GOT3 (cell line): ENCODE data around the gene KCNA2.

Experiments used
- DNase-seq: peaks from one replicate; lab custom pipeline; 2025; ENCODE audit warnings: mixed read lengths; lab: John Stamatoyannopoulos, UW

The KCNA2 gene

DNA sequence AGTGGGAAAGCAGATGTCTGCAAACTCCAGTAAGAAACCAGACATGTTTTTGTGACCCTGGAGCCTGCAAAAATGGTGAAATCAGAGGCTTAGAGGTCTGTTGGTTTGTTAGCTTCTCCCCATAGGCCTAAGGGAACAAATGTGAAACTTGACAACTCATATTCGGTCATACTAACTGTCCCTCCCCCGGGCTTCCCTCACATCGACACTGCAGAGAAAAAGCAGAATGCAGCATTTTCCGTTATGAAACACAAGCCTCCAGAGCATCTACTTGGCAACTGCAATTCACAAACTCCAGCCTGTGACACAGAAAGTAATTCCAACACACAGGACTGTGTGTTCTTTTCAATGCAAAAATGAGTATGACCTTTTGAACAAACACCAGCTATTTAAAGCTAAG lies 3.7 kb downstream of the KCNA2 start:
- no peak for DNase-seq

DNA sequence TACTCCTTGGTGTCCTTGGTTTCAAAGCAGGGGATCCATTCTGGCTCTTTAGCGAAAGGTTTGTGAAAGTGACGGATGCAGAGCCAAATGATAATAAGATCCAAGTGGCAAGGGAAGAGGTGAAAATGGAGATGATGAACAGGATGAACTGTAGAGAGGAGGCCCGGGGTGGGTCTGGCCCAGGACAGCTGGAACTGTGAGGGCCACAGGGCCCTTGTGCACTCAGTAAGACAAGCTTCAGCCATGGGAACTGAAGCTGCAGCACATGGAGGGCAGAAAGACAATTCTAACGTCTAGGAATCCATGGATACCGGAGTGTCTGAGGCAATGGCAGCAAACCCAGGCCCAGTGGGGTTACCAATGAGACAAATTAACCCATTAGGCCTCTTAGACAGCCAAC lies 4.8 kb downstream of the KCNA2 start:
- no peak for DNase-seq

DNA sequence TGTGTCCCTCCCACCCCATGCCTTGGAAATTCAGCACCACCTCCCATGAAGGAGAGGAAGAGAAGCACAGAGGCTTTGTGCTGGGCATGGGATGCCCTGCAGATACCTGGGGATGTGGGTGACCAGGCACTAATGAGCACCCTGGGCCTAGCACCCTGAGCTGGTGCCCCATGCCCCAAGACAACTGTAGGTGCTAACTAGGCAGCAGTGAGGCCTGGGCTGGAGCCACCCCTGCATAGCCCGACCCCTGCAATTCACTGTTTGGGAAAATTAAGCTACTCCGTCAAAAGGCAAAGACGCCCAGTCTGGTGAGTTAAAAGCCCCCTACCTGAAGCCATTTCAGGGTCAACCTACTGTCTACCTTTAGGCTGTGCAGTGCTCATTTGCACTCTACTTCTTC lies 5.4 kb downstream of the KCNA2 start:
- DNase-seq: no peak

DNA sequence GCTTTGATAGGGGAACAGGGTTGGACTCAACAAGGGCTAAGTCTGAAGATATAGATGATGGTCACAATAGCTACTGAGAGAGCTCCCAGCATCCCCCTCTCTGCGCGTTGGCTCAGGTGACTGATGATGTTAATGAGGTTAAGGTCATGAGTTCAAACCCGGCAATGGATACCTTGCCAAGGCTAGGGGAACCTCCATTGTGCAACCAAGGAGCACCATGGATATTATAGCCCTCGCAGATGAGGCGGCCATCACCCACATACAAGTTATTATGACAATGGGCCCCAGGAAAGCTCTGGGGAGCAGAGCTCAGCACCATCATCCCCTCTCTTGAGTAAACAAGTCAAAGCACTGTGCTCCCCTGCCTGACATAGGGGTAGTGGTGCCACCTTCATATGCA lies 8.2 kb downstream of the KCNA2 start:
- DNase-seq: no peak

DNA sequence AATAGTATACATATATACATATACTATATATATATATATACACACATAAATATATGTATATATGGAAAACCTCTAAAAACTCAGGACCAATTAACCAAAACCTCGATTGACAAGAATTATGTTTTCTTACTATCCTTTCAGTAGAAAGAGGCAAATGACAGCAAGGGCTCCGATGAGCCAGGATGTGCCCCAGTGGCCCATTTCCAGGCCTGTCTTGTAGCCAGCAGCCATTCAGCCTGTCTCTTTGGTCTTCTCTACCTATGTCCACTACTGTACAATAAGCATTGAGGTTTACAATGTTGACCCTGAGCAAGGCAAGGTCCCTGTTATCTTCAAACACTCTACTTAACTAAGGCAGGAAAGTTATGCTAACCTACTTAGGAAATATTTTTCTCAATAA lies 9.8 kb downstream of the KCNA2 start:
- DNase-seq: no peak

DNA sequence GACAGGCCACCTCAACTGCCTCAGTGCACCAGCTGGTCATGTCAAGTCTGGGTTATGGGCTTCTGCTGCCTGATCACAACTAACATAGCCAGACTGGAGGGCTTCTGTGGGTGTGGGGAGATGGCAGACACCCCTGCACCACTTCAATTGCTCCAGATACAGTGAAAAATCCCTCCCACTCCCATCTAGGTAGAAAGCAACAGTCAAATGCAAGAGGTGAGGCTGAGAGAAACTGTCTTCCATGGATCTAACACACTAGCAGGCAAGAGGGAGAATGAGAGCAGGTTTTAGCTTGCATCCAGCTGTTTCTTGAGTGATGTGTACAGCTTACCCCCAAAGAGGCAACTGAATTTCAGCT lies 10.8 kb downstream of the KCNA2 start:
- DNase-seq: no peak

DNA sequence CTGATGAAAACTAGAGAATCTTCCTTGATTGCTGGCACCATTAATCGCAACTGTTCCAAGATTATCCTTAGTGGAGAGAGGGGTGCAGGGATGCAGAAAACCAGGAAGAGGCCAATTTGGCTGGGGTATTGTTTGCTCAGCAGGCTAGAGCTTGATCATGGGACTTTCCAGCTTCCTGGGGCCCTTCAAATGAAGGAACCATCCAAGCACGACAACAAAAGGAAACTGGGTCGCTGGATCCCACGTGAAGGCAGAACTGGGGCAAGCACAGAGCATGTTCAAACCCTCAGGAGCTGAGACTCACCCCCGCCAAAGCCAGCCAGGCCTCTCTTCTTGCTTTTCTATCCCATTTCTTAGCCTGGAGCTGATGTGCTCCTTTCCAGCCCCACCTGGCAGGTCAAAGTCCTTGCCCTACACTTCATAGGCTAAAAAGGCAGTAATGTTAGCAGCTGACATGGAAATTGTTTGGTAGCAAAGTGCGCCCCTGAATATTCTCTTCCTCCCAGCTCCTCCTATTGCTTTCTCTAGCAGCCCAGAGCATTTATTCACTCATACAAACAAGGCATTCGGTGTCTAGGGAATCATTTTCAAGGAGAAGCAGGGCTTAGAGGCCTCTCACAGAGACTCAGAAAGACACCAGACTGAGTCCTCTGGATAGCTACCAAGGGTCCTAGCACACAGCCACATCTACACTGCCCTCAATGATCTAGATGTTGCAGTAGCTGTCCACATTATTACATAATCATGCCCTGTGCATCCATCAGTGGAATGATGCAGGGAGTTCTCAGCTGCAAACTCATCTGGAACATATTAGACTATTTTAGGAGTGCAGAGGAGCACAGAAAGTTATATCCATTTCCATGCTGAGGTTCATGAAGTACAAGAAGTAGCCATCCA lies 11.5 kb downstream of the KCNA2 start:
- no peak for DNase-seq

DNA sequence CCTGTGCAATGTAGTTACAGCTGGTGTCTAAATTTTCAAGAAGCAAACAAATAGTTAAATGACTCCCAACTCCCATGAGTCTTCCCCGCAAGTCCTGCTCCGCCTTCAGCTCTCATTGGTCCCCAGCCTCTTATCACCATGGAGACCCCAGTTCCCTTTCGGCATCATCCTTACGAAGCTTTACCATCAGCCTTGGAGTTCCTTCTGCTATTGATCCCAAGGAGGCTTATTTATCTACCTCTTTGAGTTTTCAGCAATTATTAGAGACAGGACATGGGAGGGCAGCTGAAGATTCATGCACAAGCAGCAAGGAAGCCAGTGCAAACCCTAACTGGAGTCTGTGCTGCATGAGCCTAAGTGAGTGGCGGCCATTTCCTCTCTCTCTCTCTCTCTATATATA lies 12.3 kb downstream of the KCNA2 start:
- DNase-seq: no peak

DNA sequence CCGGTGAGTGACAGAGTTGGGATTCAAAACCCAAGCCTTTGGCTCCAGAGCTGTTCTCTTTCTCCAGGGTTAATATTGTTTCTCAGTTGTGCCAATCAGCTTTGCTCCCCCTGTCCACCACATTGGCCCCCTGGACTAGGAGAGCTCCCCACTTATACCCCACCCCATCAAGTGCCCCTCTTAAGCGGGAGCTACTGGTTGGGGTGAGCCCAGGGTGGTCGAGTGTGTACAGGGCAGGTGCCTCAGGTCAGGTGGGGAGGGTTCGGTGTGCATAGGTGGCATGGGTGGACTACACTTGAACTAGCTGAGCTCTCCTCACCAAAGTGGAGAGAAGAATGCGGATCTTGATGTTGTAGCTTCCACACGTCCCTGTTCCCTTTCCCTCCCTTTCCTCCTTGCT lies 14.2 kb downstream of the KCNA2 start:
- DNase-seq: no peak

DNA sequence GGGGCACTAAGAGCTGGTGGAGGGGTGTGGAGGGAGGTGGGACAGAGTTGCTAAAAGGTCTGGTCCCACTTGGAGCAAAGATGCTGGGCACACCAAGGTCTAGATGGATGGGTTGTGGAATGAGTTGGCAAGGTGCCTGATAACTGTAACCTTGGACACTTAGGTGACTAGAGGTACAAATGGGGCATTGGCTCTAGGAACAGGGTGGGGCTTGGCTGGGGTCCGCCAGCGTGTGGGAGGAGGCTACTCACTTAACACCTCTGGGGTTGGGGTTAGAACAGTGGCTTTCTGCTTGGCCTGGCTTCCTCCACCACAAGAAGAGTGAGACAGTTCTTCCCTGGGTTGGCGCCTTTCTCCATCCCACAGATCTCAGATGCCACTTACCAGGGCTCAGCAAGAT lies 17.2 kb downstream of the KCNA2 start:
- DNase-seq: no peak

DNA sequence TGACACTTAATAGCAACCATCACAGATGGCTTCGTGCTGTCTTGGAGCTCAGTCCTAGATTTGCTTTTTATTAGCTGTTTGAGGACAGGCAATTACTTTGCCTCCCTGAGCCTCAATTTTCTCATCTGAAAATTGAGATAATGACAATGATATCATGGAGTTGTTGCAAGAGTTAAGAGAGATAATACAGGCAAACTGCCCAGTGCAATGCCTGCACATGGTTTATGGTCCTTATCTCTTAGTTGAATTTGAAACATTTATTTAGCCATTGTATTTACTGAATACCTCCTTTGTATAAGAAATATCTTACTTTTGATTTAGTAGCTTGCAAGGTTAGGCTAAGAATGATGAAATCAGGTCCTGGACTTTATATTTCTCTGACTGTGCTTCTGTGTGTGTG lies 17.7 kb downstream of the KCNA2 start:
- DNase-seq: no peak

DNA sequence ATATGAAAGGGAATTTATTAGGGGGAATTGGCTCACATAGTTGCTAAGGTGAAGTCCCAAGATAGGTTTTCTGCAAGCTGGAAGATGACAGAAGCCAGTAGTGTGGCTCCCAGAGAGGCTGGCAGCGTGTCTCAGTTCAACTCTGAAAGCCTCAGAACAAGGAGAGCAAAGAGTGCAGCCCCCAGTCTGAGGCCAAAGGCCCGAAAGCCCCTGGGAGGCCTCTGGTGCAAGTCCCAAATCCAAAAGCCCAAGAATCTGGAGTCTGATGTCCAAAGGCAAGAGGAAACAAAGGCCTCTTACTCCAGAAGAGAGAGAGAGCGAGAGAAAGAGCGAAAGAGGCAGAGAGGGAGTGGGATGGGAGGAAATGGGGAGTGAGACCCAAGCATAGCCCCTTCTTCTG lies 18.3 kb downstream of the KCNA2 start:
- no peak for DNase-seq

DNA sequence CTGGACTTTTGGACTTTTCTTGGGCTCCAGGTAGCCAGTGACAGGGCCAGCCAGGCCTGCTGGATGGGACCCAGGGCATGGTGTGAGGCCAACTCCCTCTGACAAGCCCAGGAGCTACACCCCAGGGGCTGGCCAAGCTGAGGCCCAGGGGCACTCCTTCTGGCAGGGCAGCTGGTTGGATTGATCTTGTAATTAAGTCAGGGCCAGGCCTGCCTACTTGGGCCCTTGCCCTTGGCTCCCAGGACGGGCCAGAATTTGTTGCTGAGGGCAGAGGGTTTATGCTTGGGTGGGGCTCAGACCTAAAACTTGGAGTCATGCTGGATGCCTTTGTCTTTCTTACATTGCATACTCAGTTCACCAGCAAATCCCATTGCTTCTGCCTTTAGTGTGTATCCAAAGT lies 20.7 kb downstream of the KCNA2 start:
- DNase-seq: no peak

DNA sequence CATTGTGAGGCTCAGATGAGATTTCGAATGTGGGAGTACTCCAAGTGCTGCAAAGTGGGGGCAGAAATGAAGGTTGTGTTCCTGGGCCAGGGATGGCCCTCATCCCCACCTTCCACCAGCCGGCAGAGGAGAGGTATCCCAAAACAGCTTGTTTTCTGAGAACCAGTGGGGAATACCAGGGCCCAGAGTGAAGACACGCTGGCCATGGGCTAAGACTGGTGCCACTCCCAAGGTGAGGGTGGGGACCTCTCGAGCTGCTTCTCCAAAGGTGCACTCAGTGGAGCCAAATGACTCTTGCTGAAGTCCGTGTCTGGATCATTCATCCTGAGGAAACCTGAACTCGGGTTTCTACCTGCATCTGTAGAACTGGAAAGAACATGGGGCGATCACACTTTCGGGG lies 22.1 kb downstream of the KCNA2 start:
- no peak for DNase-seq

DNA sequence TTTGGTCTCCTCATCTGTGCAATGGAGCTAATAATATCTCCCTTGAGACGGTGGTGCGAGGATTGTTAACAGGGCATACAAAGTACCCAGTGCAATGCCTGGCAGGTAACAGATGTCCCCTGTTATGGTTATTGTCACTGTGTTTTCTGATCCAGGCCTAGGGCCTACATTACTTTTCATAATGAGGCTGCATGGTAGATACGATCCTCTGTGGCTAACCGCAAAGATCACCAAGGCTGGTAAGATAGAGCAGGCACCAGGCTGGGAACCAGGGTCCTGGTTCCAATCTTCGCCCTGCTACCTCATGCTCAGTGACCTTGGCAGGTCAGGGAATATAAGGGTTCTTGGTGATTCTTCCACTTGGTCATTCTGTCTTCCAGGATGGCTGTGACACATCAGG lies 22.7 kb downstream of the KCNA2 start:
- no peak for DNase-seq

DNA sequence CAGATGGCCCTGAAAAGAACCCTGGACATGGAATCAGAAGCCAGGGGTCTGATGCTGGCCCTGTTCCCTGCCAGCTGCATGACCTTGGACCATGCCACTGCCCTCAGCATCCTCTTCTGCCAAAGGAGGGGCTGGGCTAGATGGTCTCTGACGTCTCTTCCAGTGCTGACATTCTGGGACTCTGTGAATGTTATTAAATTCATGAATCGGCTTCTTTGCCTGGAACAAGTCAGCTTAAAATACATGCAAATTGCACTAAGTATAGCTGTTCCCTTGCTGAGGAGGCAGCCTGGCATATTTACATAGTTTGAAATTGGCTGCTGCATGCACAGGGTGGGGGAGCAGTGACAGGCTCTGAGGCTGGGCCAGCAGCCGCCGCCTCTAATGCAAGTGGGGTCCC lies 23.8 kb downstream of the KCNA2 start:
- DNase-seq: no peak

DNA sequence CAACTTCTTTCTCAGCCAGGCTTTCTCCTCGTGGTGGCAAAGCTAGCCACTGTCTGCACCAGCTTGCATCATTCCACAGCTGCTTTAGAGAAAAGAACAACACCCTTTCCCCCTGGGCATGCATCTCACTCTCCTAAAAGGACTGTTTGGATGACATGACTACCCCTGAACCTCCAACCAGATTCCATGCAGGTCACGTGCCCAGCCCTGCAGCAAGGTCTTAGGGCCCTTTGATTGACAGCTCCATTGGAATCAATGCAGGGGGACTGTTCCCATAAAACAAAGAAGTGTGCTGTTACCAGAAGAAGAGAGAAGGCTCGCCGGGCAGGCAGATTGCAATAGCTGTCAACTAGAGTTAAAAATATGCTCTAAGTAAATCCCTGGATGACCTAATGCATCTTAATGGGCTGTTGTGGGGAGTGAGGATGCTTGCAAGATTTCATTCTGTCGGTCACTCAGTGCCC lies 24.4 kb downstream of the KCNA2 start:
- DNase-seq: no peak

DNA sequence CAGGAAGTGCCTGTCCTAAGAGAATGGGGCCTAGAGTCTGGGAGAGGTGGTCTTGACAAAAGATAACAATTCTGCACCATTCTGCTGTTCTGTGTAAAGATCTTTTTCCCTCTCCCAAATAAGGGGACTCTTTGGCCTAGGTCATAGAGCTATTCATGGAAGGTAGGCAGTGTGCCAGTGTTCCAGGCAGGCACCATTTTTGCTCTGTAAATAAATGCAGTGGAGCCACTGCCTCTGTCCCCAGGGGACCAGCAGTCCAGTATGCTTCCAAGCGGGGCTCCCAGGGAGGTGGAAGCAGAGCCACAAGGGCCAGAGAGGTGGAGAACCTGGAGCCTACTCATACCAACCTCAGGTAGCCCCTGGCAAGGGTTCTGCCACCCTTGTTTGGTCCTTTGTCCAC lies 25.9 kb downstream of the KCNA2 start:
- no peak for DNase-seq

DNA sequence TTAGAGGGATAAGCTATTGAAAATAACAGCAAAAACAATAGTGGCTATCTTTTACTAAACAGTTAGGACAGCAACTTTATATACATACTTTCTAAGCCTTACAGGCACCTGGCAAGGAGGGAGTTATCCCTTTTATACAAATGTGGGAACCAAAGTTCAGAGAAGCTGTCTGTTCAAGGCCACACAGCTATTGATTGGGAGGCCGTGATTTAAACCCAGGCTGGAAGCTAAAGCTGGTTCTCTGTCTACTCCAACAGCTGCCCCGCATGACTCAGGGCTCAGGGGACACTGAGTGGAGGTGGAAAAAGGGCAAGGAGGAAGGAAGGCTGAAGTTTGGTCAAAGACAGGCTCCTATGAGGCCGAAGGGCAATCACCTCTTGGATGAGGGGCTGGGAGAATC lies 26.7 kb downstream of the KCNA2 start:
- DNase-seq: no peak

DNA sequence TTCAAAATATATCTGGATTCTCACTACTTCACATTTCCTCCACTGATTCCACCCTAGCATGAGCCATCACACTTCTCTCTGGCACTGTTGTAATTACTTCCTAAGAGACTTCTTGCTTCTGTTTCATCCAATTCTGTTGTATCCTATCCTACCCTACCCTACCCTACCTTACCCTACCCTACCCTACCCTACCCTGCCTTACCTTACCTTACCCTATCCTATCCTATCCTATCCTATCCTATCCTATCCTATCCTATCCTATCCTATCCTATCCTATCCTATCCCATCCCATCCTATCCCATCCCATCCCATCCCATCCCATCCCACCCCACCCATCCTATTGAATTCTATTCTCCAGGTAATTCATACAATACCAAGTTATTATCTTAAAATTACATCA lies 29.7 kb downstream of the KCNA2 start:
- DNase-seq: no peak

DNA sequence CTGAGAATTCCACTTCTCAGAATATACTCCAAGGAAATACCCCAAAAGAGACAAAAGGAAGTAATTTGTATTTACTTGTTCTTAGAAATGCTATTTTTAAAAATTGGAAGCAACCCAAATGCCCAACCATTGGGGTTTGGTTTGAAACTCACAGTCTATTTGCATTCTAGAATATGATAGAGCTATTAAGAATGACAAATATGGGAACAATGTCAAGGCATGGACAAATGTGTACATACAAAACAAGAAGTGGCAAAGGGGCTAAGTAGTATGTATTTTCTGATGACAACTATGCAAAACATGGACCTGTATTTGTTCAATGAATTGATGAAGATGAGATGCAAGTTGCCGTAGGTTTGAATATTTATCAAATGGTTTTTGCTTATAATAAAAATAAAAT lies 32.8 kb downstream of the KCNA2 start:
- DNase-seq: no peak

DNA sequence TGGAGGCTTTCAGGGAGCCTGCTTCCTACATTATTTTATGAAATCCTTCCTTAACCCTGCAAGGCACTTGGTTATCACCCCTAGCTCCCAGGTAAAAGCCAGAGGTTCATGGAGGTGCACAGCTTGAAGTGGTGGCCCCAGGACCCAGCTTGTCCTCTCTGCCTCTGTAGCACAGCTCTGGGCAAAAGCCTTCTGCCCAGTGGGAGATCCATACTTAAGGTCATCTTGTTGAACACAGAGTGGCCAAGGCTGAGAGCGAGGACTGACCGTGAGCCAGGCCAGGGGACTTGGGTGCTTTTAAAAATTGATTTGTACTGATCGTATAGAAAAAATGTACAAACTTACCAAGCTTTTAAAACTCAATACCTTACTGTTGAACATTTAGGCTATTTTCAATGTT lies 33.4 kb downstream of the KCNA2 start:
- no peak for DNase-seq

DNA sequence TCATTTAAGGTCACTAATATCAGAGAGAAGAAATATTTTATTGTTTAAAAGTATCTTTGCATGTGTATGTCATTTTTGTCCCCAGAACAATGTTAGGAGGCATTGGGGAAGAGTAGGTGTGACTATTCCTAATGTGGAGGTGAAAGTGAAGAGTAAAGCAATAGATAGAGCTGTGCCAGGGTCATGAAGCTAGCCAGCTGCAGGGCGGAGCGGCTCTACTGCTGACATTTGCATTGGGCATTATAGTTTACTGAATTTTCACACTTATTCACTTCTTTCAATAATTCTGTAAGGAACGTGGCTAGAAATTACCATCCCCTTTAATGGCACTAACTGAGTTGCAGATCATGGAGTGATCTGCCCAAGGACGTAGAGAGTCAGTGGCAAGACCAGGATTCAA lies 35.3 kb downstream of the KCNA2 start:
- DNase-seq: no peak

DNA sequence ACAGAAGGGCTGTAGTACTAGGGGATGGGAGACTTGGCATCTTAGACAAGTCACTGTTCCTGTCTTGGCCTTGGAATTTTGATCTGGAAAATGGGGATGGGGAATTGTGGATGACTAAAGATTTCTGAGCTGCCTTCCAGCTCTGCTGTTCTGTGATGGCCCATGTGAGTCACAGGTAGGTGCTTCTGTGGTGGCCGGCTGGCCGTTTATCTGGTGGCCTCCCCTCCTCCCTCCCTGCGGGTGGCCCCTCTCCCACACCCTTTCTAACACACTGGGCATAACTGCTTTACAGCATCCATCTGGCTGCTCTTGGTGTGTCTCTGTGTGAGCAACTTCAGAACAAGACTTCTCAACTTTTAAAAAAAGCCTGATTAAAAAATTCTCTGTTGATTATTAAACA lies 35.9 kb downstream of the KCNA2 start:
- no peak for DNase-seq
